Posterior cingulate gyrus (tissue), 11 donors: Measurements from ENCODE around the gene SP4.
A peak's percentile ranks its signal among the peaks of the same experiment; 100 is the strongest.

Experiments used
- DNase-seq, 10 donors: peaks; one replicate each; pipeline versions ENCODE4 v3.0.0 to v3.0.0-alpha.2; 2020 to 2021; ENCODE audit warnings: mixed read lengths in 3 of 10
- intact Hi-C: fragments of 100-400 bp; cut with DNase I; formaldehyde crosslinking; loops from one replicate; pipeline ENCODE4 v1.15.1; 2023

The SP4 gene

GRCh38 chr7:21427871-21428658 is at the start of gene SP4:
TSS of gene SP4 (plus strand) at chr7:21428083. CDS start at chr7:21428252, 169 bp downstream.
- intact Hi-C loops = loop anchor here (5.0 to 10.0 kb wide), 3 partner anchors 171 to 654 kb away; no protein-coding TSS in a partner anchor
- DNase-seq = peak; percentile 90 to 100 (median 96)

- intact Hi-C loops = no loop called here
- no peak for DNase-seq
Measured at GRCh38 chr7:21383227-21384220, 44.4 kb upstream of the SP4 start.

GRCh38 chr7:21393937-21394336 is 33.9 kb upstream of the SP4 start:
- intact Hi-C loops = no loop called here

GRCh38 chr7:21401944-21402343 is 25.9 kb upstream of the SP4 start:
- intact Hi-C loops = no loop called here

More at GRCh38 chr7:21393937-21394336, 33.9 kb upstream of the SP4 start:
- no peak for DNase-seq

GRCh38 chr7:21407796-21408480 is 19.9 kb upstream of the SP4 start:
- DNase-seq = no peak
- intact Hi-C loops = no loop called here

More at GRCh38 chr7:21401944-21402343, 25.9 kb upstream of the SP4 start:
- no peak for DNase-seq

- intact Hi-C loops = no loop called here
- no peak for DNase-seq
Measured at GRCh38 chr7:21408481-21408820, 19.4 kb upstream of the SP4 start.

- no peak for DNase-seq
- intact Hi-C loops = no loop called here
Measured at GRCh38 chr7:21412410-21412851, 15.5 kb upstream of the SP4 start.

- no peak for DNase-seq
- intact Hi-C loops = no loop called here
Measured at GRCh38 chr7:21412957-21413356, 14.9 kb upstream of the SP4 start.

- intact Hi-C loops = no loop called here
Measured at GRCh38 chr7:21413502-21413901, 14.4 kb upstream of the SP4 start.

GRCh38 chr7:21414795-21415393 is 13.0 kb upstream of the SP4 start:
- DNase-seq = no peak
- intact Hi-C loops = no loop called here

More at GRCh38 chr7:21413502-21413901, 14.4 kb upstream of the SP4 start:
- DNase-seq = no peak

- DNase-seq = no peak
- intact Hi-C loops = no loop called here
Measured at GRCh38 chr7:21417647-21418046, 10.2 kb upstream of the SP4 start.

- no peak for DNase-seq
- intact Hi-C loops = loop anchor here (10.0 kb wide), 1 partner anchor 648 kb away; no protein-coding TSS in a partner anchor
Measured at GRCh38 chr7:21422751-21423150, 5.1 kb upstream of the SP4 start.

- peak in 1 of 10 donors; percentile 65 for DNase-seq
- intact Hi-C loops = loop anchor here (5.0 to 10.0 kb wide), 3 partner anchors 168 to 657 kb away; no protein-coding TSS in a partner anchor
Measured at GRCh38 chr7:21425290-21425689, 2.6 kb upstream of the SP4 start.

- intact Hi-C loops = loop anchor here (5.0 to 10.0 kb wide), 3 partner anchors 169 to 656 kb away; no protein-coding TSS in a partner anchor
- DNase-seq = no peak
Measured at GRCh38 chr7:21426286-21427181, 1.3 kb upstream of the SP4 start.

GRCh38 chr7:21427182-21427870 is 557 bp upstream of the SP4 start:
- intact Hi-C loops = loop anchor here (5.0 to 10.0 kb wide), 3 partner anchors 170 to 655 kb away; no protein-coding TSS in a partner anchor
- DNase-seq = peak; percentile 98 to 100 (median 99)

GRCh38 chr7:21428659-21428941 is 717 bp downstream of the SP4 start:
- DNase-seq = peak in 1 of 10 donors; percentile 82
- intact Hi-C loops = loop anchor here (5.0 to 10.0 kb wide), 3 partner anchors 171 to 654 kb away; no protein-coding TSS in a partner anchor

- DNase-seq = no peak
Measured at GRCh38 chr7:21429021-21429420, 1.1 kb downstream of the SP4 start.

More at GRCh38 chr7:21429021-21429420, 1.1 kb downstream of the SP4 start:
- intact Hi-C loops = loop anchor here (5.0 to 10.0 kb wide), 3 partner anchors 172 to 654 kb away; no protein-coding TSS in a partner anchor
